ENCODE data around the gene TMEM87B.
A peak's percentile ranks its signal among the peaks of the same experiment; 100 is the strongest.

Gene TMEM87B

GRCh38 chr2:112152476-112153178 is 97.6 kb downstream of the TMEM87B start:
- Histone ChIP-seq H3K4me1 (ENCODE audit: control insufficient read depth in 1 of 2, insufficient read depth in 2 of 2, low read length in 2 of 2) (peaks cover 5 to 10% of the 10 kb centered on the region in 2 donors), H3K27me3 (ENCODE audit: control insufficient read depth in 1 of 2, insufficient read depth in 2 of 2, low read length in 2 of 2) (no peaks in the 10 kb centered on the region), H3K9me3 (ENCODE audit: control insufficient read depth in 1 of 2, low read length in 2 of 2) (no peaks in the 10 kb centered on the region), H3K36me3 (ENCODE audit: control insufficient read depth in 1 of 2, insufficient read depth in 2 of 2, low read length in 2 of 2) (no peaks in the 10 kb centered on the region), H3K4me3 (ENCODE audit: low read depth in 1 of 2, low read length in 2 of 2) (no peak overlapping the region), H3K27ac (ENCODE audit: low read depth, low read length) (no peak overlapping the region), H3K9ac (ENCODE audit: low read depth in 1 of 2, low read length in 2 of 2) (no peak overlapping the region)

- Histone ChIP-seq H3K27ac (ENCODE audit: low read depth, low read length) (no peak overlapping the region), H3K27me3 (ENCODE audit: control insufficient read depth in 1 of 2, insufficient read depth in 2 of 2, low read length in 2 of 2) (no peaks in the 10 kb centered on the region), H3K9ac (ENCODE audit: low read depth in 1 of 2, low read length in 2 of 2) (no peak overlapping the region), H3K4me3 (ENCODE audit: low read depth in 1 of 2, low read length in 2 of 2) (no peak overlapping the region), H3K36me3 (ENCODE audit: control insufficient read depth in 1 of 2, insufficient read depth in 2 of 2, low read length in 2 of 2) (no peaks in the 10 kb centered on the region), H3K4me1 (ENCODE audit: control insufficient read depth in 1 of 2, insufficient read depth in 2 of 2, low read length in 2 of 2) (peaks cover 5 to 10% of the 10 kb centered on the region in 2 donors), H3K9me3 (ENCODE audit: control insufficient read depth in 1 of 2, low read length in 2 of 2) (no peaks in the 10 kb centered on the region)
Measured at GRCh38 chr2:112153179-112153490, 98.1 kb downstream of the TMEM87B start.

- no peaks in the 10 kb centered on the region for H3K27me3 ChIP-seq (ENCODE audit: control insufficient read depth in 1 of 2, insufficient read depth in 2 of 2, low read length in 2 of 2)
- H3K9me3 ChIP-seq (ENCODE audit: control insufficient read depth in 1 of 2, low read length in 2 of 2) = no peaks in the 10 kb centered on the region
- no peak overlapping the region for H3K9ac ChIP-seq (ENCODE audit: low read depth in 1 of 2, low read length in 2 of 2)
- H3K4me1 ChIP-seq (ENCODE audit: control insufficient read depth in 1 of 2, insufficient read depth in 2 of 2, low read length in 2 of 2) = peaks cover 5 to 10% of the 10 kb centered on the region in 2 donors
- H3K4me3 ChIP-seq (ENCODE audit: low read depth in 1 of 2, low read length in 2 of 2) = no peak overlapping the region
- no peaks in the 10 kb centered on the region for H3K36me3 ChIP-seq (ENCODE audit: control insufficient read depth in 1 of 2, insufficient read depth in 2 of 2, low read length in 2 of 2)
- no peak overlapping the region for H3K27ac ChIP-seq (ENCODE audit: low read depth, low read length)
Measured at GRCh38 chr2:112153501-112153900, 98.4 kb downstream of the TMEM87B start.

- H3K27me3 ChIP-seq (ENCODE audit: control insufficient read depth in 1 of 2, insufficient read depth in 2 of 2, low read length in 2 of 2) = no peaks in the 10 kb centered on the region
- no peak overlapping the region for H3K27ac ChIP-seq (ENCODE audit: low read depth, low read length)
- H3K36me3 ChIP-seq (ENCODE audit: control insufficient read depth in 1 of 2, insufficient read depth in 2 of 2, low read length in 2 of 2) = no peaks in the 10 kb centered on the region
- no peak overlapping the region for H3K9ac ChIP-seq (ENCODE audit: low read depth in 1 of 2, low read length in 2 of 2)
- no peaks in the 10 kb centered on the region for H3K9me3 ChIP-seq (ENCODE audit: control insufficient read depth in 1 of 2, low read length in 2 of 2)
- peaks cover 5 to 10% of the 10 kb centered on the region in 2 donors for H3K4me1 ChIP-seq (ENCODE audit: control insufficient read depth in 1 of 2, insufficient read depth in 2 of 2, low read length in 2 of 2)
- no peak overlapping the region for H3K4me3 ChIP-seq (ENCODE audit: low read depth in 1 of 2, low read length in 2 of 2)
Measured at GRCh38 chr2:112154246-112155117, 99.4 kb downstream of the TMEM87B start.

- Histone ChIP-seq H3K4me1 (ENCODE audit: control insufficient read depth in 1 of 2, insufficient read depth in 2 of 2, low read length in 2 of 2) (peaks cover 5 to 10% of the 10 kb centered on the region in 2 donors), H3K36me3 (ENCODE audit: control insufficient read depth in 1 of 2, insufficient read depth in 2 of 2, low read length in 2 of 2) (no peaks in the 10 kb centered on the region), H3K9me3 (ENCODE audit: control insufficient read depth in 1 of 2, low read length in 2 of 2) (no peaks in the 10 kb centered on the region), H3K9ac (ENCODE audit: low read depth in 1 of 2, low read length in 2 of 2) (no peak overlapping the region), H3K4me3 (ENCODE audit: low read depth in 1 of 2, low read length in 2 of 2) (peak overlapping the region in 1 of 2 donors; percentile 9), H3K27ac (ENCODE audit: low read depth, low read length) (no peak overlapping the region), H3K27me3 (ENCODE audit: control insufficient read depth in 1 of 2, insufficient read depth in 2 of 2, low read length in 2 of 2) (no peaks in the 10 kb centered on the region)
Measured at GRCh38 chr2:112155331-112156151, 100.5 kb downstream of the TMEM87B start.

- H3K9ac ChIP-seq (ENCODE audit: low read depth in 1 of 2, low read length in 2 of 2) = no peak overlapping the region
- no peaks in the 10 kb centered on the region for H3K9me3 ChIP-seq (ENCODE audit: control insufficient read depth in 1 of 2, low read length in 2 of 2)
- H3K27ac ChIP-seq (ENCODE audit: low read depth, low read length) = no peak overlapping the region
- H3K27me3 ChIP-seq (ENCODE audit: control insufficient read depth in 1 of 2, insufficient read depth in 2 of 2, low read length in 2 of 2) = no peaks in the 10 kb centered on the region
- H3K4me1 ChIP-seq (ENCODE audit: control insufficient read depth in 1 of 2, insufficient read depth in 2 of 2, low read length in 2 of 2) = peaks cover 5 to 10% of the 10 kb centered on the region in 2 donors
- H3K4me3 ChIP-seq (ENCODE audit: low read depth in 1 of 2, low read length in 2 of 2) = peak overlapping the region in 1 of 2 donors; percentile 9
- no peaks in the 10 kb centered on the region for H3K36me3 ChIP-seq (ENCODE audit: control insufficient read depth in 1 of 2, insufficient read depth in 2 of 2, low read length in 2 of 2)
Measured at GRCh38 chr2:112156152-112156986, 101.3 kb downstream of the TMEM87B start.

- no peak overlapping the region for H3K9ac ChIP-seq (ENCODE audit: low read depth in 1 of 2, low read length in 2 of 2)
- H3K27me3 ChIP-seq (ENCODE audit: control insufficient read depth in 1 of 2, insufficient read depth in 2 of 2, low read length in 2 of 2) = no peaks in the 10 kb centered on the region
- no peak overlapping the region for H3K4me3 ChIP-seq (ENCODE audit: low read depth in 1 of 2, low read length in 2 of 2)
- no peaks in the 10 kb centered on the region for H3K9me3 ChIP-seq (ENCODE audit: control insufficient read depth in 1 of 2, low read length in 2 of 2)
- H3K4me1 ChIP-seq (ENCODE audit: control insufficient read depth in 1 of 2, insufficient read depth in 2 of 2, low read length in 2 of 2) = peaks cover 5 to 10% of the 10 kb centered on the region in 2 donors
- H3K27ac ChIP-seq (ENCODE audit: low read depth, low read length) = no peak overlapping the region
- H3K36me3 ChIP-seq (ENCODE audit: control insufficient read depth in 1 of 2, insufficient read depth in 2 of 2, low read length in 2 of 2) = no peaks in the 10 kb centered on the region
Measured at GRCh38 chr2:112157472-112157871, 102.4 kb downstream of the TMEM87B start.

GRCh38 chr2:112159454-112159921 is 104.4 kb downstream of the TMEM87B start:
- H3K36me3 ChIP-seq (ENCODE audit: control insufficient read depth in 1 of 2, insufficient read depth in 2 of 2, low read length in 2 of 2) = no peaks in the 10 kb centered on the region

More at GRCh38 chr2:112159454-112159921, 104.4 kb downstream of the TMEM87B start:
- H3K4me1 ChIP-seq (ENCODE audit: control insufficient read depth in 1 of 2, insufficient read depth in 2 of 2, low read length in 2 of 2) = peaks cover 5 to 10% of the 10 kb centered on the region in 2 donors
- H3K27me3 ChIP-seq (ENCODE audit: control insufficient read depth in 1 of 2, insufficient read depth in 2 of 2, low read length in 2 of 2) = no peaks in the 10 kb centered on the region
- H3K9me3 ChIP-seq (ENCODE audit: control insufficient read depth in 1 of 2, low read length in 2 of 2) = no peaks in the 10 kb centered on the region
- H3K4me3 ChIP-seq (ENCODE audit: low read depth in 1 of 2, low read length in 2 of 2) = no peak overlapping the region
- no peak overlapping the region for H3K27ac ChIP-seq (ENCODE audit: low read depth, low read length)
- H3K9ac ChIP-seq (ENCODE audit: low read depth in 1 of 2, low read length in 2 of 2) = no peak overlapping the region
